Measurements from ENCODE around the gene PRKCB.
"Not testable (repeated sequence)": the region's sequence is repeated elsewhere in the genome, so short reads cannot be mapped to it uniquely, and the experiment has no call there.

PRKCB gene

GRCh38 chr16:24178496-24178895, 342.7 kb downstream of the PRKCB start:
- no peak for DNase-seq (ENCODE audit: low read depth)

GRCh38 chr16:24180451-24180850, 344.7 kb downstream of the PRKCB start:
- no peak for DNase-seq (ENCODE audit: low read depth)

- no peak for DNase-seq (ENCODE audit: low read depth)
Measured at GRCh38 chr16:24188021-24188542, 352.3 kb downstream of the PRKCB start.

- DNase-seq (ENCODE audit: low read depth) = no peak
Measured at GRCh38 chr16:24188751-24189318, 353.1 kb downstream of the PRKCB start.

- no peak for DNase-seq (ENCODE audit: low read depth)
Measured at GRCh38 chr16:24189941-24190340, 354.2 kb downstream of the PRKCB start.

GRCh38 chr16:24191876-24192402, 356.2 kb downstream of the PRKCB start:
- no peak for DNase-seq (ENCODE audit: low read depth)

GRCh38 chr16:24195221-24195620, 359.4 kb downstream of the PRKCB start:
- DNase-seq (ENCODE audit: low read depth) = no peak

- DNase-seq (ENCODE audit: low read depth) = no peak
Measured at GRCh38 chr16:24198807-24199533, 363.2 kb downstream of the PRKCB start.

GRCh38 chr16:24203675-24204074, 367.9 kb downstream of the PRKCB start:
- DNase-seq (ENCODE audit: low read depth) = no peak

GRCh38 chr16:24204150-24204665, 368.4 kb downstream of the PRKCB start:
- no peak for DNase-seq (ENCODE audit: low read depth)

- DNase-seq (ENCODE audit: low read depth) = no peak
Measured at GRCh38 chr16:24206926-24207325, 371.1 kb downstream of the PRKCB start.

GRCh38 chr16:24208710-24209109, 372.9 kb downstream of the PRKCB start:
- no peak for DNase-seq (ENCODE audit: low read depth)

- no peak for DNase-seq (ENCODE audit: low read depth)
Measured at GRCh38 chr16:24214992-24215391, 379.2 kb downstream of the PRKCB start.

- DNase-seq (ENCODE audit: low read depth) = no peak
Measured at GRCh38 chr16:24216961-24217360, 381.2 kb downstream of the PRKCB start.

GRCh38 chr16:24217461-24217860, 381.7 kb downstream of the PRKCB start:
- DNase-seq (ENCODE audit: low read depth) = no peak

GRCh38 chr16:24218299-24218698, 382.5 kb downstream of the PRKCB start:
- DNase-seq (ENCODE audit: low read depth) = no peak

- no peak for DNase-seq (ENCODE audit: low read depth)
Measured at GRCh38 chr16:24221219-24221618, 385.4 kb downstream of the PRKCB start.

- no peak for DNase-seq (ENCODE audit: low read depth)
Measured at GRCh38 chr16:24228514-24228913, 392.7 kb downstream of the PRKCB start.

- DNase-seq (ENCODE audit: low read depth) = no peak
Measured at GRCh38 chr16:24232936-24233335, 397.2 kb downstream of the PRKCB start.

- DNase-seq (ENCODE audit: low read depth) = no peak
Measured at GRCh38 chr16:24234737-24235136, 399.0 kb downstream of the PRKCB start.

- no peak for DNase-seq (ENCODE audit: low read depth)
Measured at GRCh38 chr16:24235806-24236205, 400.0 kb downstream of the PRKCB start.

- not testable (repeated sequence) for DNase-seq (ENCODE audit: low read depth)
Measured at GRCh38 chr16:24238846-24239245, 403.1 kb downstream of the PRKCB start.

GRCh38 chr16:24246911-24247607, 411.3 kb downstream of the PRKCB start:
- DNase-seq (ENCODE audit: low read depth) = no peak

Data from non-pigmented ciliary epithelial cell (primary cell).